Breast epithelium (tissue), 3 donors: ENCODE results near the gene NEK3.

Experiments
- CTCF ChIP-seq, 3 donors: fragments of 450-650 bp; IDR thresholded peaks; one replicate each; pipeline ENCODE4 v1.5.1; 2016 to 2017; ENCODE audit warnings: antibody characterized with exemption in 3 of 3, mild to moderate bottlenecking in 3 of 3, moderate library complexity in 3 of 3
- POLR2A ChIP-seq: fragments of 450-650 bp; IDR thresholded peaks from one replicate; pipeline ENCODE4 v1.6.1; 2016; ENCODE audit warnings: antibody characterized with exemption, mild to moderate bottlenecking, moderate library complexity
- POLR2AphosphoS5 ChIP-seq, 3 donors: sonication (generic); formaldehyde crosslinking; IDR thresholded peaks; one replicate each; pipeline ENCODE4 v1.6.1; 2017; ENCODE audit warnings: antibody characterized with exemption in 3 of 3

- TF ChIP-seq CTCF (IDR thresholded peaks at IDR 0.05) (no peak), POLR2A (no peak), POLR2AphosphoS5 (IDR thresholded peaks at IDR 0.05) (no peak)
These were observed 6.0 kb upstream of the NEK3 start for GRCh38 chr13:52165411-52165810.
